Skeletal muscle tissue (tissue), 4 donors: Measurements from ENCODE around the gene CYP1A1. TPM values are rescaled to one million over a fixed set of nuclear protein-coding genes. Genes with fewer than 3 reads are reported as not detected.
A peak's percentile ranks its signal among the peaks of the same experiment; 100 is the strongest.

Source experiments
- H3K27ac ChIP-seq: one replicate; pipeline ENCODE4 v1.7.0; 2013; ENCODE audit warnings: mild to moderate bottlenecking, low read depth, low read length, inconsistent platforms
- H3K27me3 ChIP-seq, 3 donors: one replicate each; pipeline ENCODE4 v1.7.0; 2013; ENCODE audit warnings: low read length in 3 of 3; ENCODE audit not compliant: control insufficient read depth in 3 of 3, insufficient read depth in 3 of 3
- H3K36me3 ChIP-seq, 3 donors: one replicate each; pipeline ENCODE4 v1.7.0; 2013; ENCODE audit warnings: low read length in 3 of 3; ENCODE audit not compliant: control insufficient read depth in 3 of 3, insufficient read depth in 3 of 3
- H3K4me1 ChIP-seq, 3 donors: one replicate each; pipeline ENCODE4 v1.7.0; 2013; ENCODE audit warnings: low read length in 3 of 3, mild to moderate bottlenecking in 3 of 3; ENCODE audit not compliant: control insufficient read depth in 3 of 3, insufficient read depth in 3 of 3
- H3K4me3 ChIP-seq, 3 donors: one replicate each; pipeline ENCODE4 v1.7.0; 2013; ENCODE audit warnings: low read length in 3 of 3
- H3K9ac ChIP-seq, 3 donors: one replicate each; pipeline ENCODE4 v1.7.0; 2013; ENCODE audit warnings: low read length in 3 of 3, mild to moderate bottlenecking in 3 of 3, moderate library complexity in 2 of 3, low read depth in 1 of 3
- H3K9me3 ChIP-seq, 3 donors: one replicate each; pipeline ENCODE4 v1.7.0; 2013; ENCODE audit warnings: low read length in 3 of 3; ENCODE audit not compliant: control insufficient read depth in 3 of 3
- total RNA-seq: library from RNA; depleted of rRNA; stranded (reverse); fragments of >200 nt; gene quantifications from one replicate; pipeline ENCODE4 v1.2.3, GENCODE V29; 2014
- donor health status: Osteomylitis.

Gene CYP1A1
- total RNA-seq, 1 donor from 2014 or later = not detected

GRCh38 chr15:74725845-74726773, 781 bp upstream of the CYP1A1 start:
- H3K36me3 ChIP-seq = no peaks in the 10 kb centered on the region
- no peak overlapping the region for H3K27ac ChIP-seq
- peaks cover 18 to 20% (median 18%) of the 10 kb centered on the region in 3 donors for H3K4me1 ChIP-seq
- peaks cover 3 to 26% (median 10%) of the 10 kb centered on the region in 3 donors for H3K27me3 ChIP-seq
- peak overlapping the region; percentile 67 to 75 (median 72) for H3K4me3 ChIP-seq
- H3K9me3 ChIP-seq = no peaks in the 10 kb centered on the region
- peak overlapping the region; percentile 38 to 79 (median 43) for H3K9ac ChIP-seq

- no peak overlapping the region for H3K27ac ChIP-seq
- peak overlapping the region in 1 of 3 donors; percentile 74 for H3K9ac ChIP-seq
- peaks cover 18 to 20% (median 18%) of the 10 kb centered on the region in 3 donors for H3K4me1 ChIP-seq
- no peaks in the 10 kb centered on the region for H3K36me3 ChIP-seq
- H3K4me3 ChIP-seq = peak overlapping the region in 2 of 3 donors; percentile 30 to 49
- H3K27me3 ChIP-seq = peaks cover 3 to 12% (median 9%) of the 10 kb centered on the region in 3 donors
- H3K9me3 ChIP-seq = no peaks in the 10 kb centered on the region
Measured at GRCh38 chr15:74724570-74725224, 631 bp downstream of the CYP1A1 start.

DNA sequence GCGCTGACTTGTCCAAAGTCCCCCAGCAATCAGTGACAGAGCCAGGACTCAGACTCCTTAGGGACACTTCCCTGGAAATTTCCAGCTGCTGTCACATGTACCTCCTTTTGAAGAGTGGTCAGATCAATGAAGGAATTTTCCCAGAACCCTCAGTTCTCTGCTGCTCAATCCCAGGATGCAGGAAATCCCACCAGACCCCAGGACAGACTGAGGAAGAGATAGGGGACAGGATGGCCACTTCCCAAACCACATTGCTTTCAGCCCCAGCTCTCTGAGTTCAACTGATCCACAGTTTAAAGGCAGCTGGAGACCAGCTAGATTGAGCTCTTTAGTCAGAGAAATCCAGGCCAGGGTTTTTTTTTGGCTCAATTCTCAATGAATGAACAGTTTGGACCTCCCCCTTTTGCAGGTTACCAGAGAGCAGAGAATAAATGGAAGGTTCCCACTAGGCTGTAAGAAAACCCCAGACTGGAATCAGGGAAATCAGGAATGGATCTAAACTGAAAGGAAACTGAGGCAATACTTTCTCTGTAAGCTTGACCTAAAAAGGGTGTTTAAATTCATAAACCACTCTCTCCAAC, 1.5 kb downstream of the CYP1A1 start:
- Histone ChIP-seq H3K4me1 (peaks cover 18 to 20% (median 18%) of the 10 kb centered on the region in 3 donors), H3K27ac (no peak overlapping the region), H3K36me3 (no peaks in the 10 kb centered on the region), H3K9me3 (no peaks in the 10 kb centered on the region), H3K27me3 (peaks cover 3 to 12% (median 9%) of the 10 kb centered on the region in 3 donors), H3K4me3 (no peak overlapping the region), H3K9ac (peak overlapping the region in 1 of 3 donors; percentile 74)

GRCh38 chr15:74723187-74723586, 2.1 kb downstream of the CYP1A1 start:
- Histone ChIP-seq H3K27me3 (peaks cover 3 to 12% (median 9%) of the 10 kb centered on the region in 3 donors), H3K9ac (peak overlapping the region in 1 of 3 donors; percentile 40), H3K36me3 (no peaks in the 10 kb centered on the region), H3K4me1 (peaks cover 18 to 20% (median 18%) of the 10 kb centered on the region in 3 donors), H3K4me3 (peak overlapping the region in 1 of 3 donors; percentile 49), H3K9me3 (no peaks in the 10 kb centered on the region), H3K27ac (no peak overlapping the region)

DNA sequence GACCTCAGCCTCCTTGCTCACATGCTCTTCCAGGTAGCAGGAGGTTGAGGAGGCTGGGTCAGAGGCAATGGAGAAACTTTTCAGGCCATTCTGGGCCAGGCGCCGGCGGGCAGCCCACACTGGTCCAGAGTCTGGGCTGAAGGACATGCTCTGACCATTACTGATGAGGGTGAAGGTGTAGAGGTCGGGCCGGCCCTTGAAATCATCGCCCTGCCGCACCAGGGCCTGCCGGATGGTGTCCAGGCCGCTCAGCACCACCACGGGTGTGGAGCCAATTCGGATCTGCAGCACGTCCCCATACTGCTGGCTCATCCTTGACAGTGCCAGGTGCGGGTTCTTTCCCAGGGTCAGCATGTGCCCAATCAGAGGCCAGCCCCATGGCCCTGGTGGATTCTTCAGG, 2.7 kb downstream of the CYP1A1 start:
- no peaks in the 10 kb centered on the region for H3K9me3 ChIP-seq
- peak overlapping the region in 1 of 3 donors; percentile 40 for H3K9ac ChIP-seq
- H3K36me3 ChIP-seq = no peaks in the 10 kb centered on the region
- no peak overlapping the region for H3K27ac ChIP-seq
- peak overlapping the region in 1 of 3 donors; percentile 49 for H3K4me3 ChIP-seq
- H3K27me3 ChIP-seq = peaks cover 0 to 8% (median 5%) of the 10 kb centered on the region in 3 donors
- peaks cover 13 to 15% (median 14%) of the 10 kb centered on the region in 3 donors for H3K4me1 ChIP-seq

GRCh38 chr15:74716651-74717050, 8.7 kb downstream of the CYP1A1 start:
- H3K4me3 ChIP-seq = no peak overlapping the region
- H3K9me3 ChIP-seq = no peaks in the 10 kb centered on the region
- H3K36me3 ChIP-seq = no peaks in the 10 kb centered on the region
- no peaks in the 10 kb centered on the region for H3K4me1 ChIP-seq
- no peak overlapping the region for H3K9ac ChIP-seq
- no peak overlapping the region for H3K27ac ChIP-seq
- no peaks in the 10 kb centered on the region for H3K27me3 ChIP-seq

DNA sequence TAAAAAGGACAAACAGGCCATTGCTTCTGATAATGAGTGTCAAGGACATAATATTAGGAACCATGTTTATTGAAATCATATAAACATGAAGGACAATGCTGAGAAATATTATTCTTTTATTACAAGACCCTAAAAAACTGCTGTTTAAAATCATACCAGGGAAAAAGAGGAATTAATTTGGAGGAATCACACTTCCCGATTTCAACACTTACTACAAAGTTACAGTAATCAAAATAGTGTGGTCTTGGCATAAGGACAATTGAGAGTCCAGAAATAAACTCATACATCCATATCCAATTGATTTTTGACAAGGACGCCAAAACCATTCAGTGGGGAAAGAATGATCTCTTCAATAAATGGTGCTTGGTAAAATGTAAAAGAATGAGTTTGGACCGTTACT, 13.0 kb downstream of the CYP1A1 start:
- Histone ChIP-seq H3K9ac (no peak overlapping the region), H3K9me3 (no peaks in the 10 kb centered on the region), H3K4me1 (no peaks in the 10 kb centered on the region), H3K27ac (no peak overlapping the region), H3K4me3 (no peak overlapping the region), H3K27me3 (peaks cover 0 to 6% (median 4%) of the 10 kb centered on the region in 3 donors), H3K36me3 (no peaks in the 10 kb centered on the region)

DNA sequence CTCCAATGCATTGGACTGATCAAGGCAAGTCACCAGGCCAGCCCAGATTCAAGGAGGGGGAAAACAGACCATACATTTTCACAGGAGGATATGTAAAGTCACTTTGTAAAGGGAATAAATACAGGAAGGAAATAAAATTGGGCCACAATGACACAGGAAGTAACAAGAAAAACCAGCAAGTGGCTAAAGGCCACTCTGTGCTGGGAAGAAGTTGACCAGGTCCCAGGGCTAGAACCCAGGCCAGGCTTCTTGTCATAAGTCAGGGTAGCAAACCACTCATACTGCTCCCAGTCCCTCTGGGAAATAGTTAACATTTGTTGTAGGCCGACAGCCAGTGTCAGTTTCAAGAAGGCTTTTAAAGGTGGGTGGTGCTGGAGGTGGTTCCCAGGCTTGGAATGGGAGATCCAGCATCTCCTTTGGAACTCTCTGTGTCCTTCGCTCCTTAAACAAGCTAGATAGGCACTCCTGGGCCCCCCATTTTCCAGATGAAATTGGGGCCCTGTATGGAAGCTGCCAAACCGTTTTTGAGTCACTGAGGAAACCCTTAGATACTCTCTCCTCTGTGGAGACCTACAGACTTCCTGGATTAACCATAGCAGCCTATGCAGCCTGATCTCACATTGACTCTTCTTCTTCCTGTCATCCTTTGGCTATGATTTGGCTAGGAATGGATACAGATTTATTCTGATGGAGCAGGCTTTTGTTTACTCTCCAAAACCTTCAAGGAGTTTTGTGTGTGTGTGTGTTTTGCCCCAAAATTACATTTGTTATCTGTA, 14.8 kb downstream of the CYP1A1 start:
- Histone ChIP-seq H3K4me3 (no peak overlapping the region), H3K4me1 (no peaks in the 10 kb centered on the region), H3K27ac (no peak overlapping the region), H3K9ac (no peak overlapping the region), H3K9me3 (no peaks in the 10 kb centered on the region), H3K36me3 (no peaks in the 10 kb centered on the region), H3K27me3 (peaks cover 0 to 6% (median 4%) of the 10 kb centered on the region in 3 donors)

DNA sequence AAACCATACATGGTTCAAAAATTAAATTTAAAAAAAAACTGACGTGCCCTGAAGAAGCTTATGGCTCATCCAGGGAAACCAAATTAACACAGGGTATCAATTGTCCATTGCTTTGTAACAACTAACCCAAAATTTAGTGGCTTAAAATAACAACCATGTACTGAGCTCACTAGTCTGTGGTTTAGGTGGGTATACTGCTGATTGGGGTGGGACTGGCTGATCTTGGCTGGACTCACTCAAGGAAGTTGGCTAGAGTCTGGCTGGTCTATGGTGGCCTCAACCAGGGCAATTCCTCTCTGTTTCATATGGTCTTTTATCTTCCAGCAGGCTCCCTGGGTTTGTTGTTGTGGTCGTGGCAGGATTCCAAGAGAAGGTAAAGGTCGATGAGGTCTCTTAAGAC, 15.4 kb downstream of the CYP1A1 start:
- Histone ChIP-seq H3K4me1 (no peaks in the 10 kb centered on the region), H3K27ac (no peak overlapping the region)

More for the DNA sequence above, 15.4 kb downstream of the CYP1A1 start:
- H3K36me3 ChIP-seq = no peaks in the 10 kb centered on the region
- H3K9ac ChIP-seq = no peak overlapping the region
- no peaks in the 10 kb centered on the region for H3K9me3 ChIP-seq
- peaks cover 0 to 6% (median 4%) of the 10 kb centered on the region in 3 donors for H3K27me3 ChIP-seq
- H3K4me3 ChIP-seq = no peak overlapping the region
